ENCODE results near the gene KRTAP17-1.

KRTAP17-1 gene

GRCh38 chr17:41322903-41323895, 7.7 kb upstream of the KRTAP17-1 start:
- no peak for TF ChIP-seq GABPA (IDR thresholded peaks at IDR 0.05; ENCODE audit: low read depth)
- TF ChIP-seq, protein P1, sequence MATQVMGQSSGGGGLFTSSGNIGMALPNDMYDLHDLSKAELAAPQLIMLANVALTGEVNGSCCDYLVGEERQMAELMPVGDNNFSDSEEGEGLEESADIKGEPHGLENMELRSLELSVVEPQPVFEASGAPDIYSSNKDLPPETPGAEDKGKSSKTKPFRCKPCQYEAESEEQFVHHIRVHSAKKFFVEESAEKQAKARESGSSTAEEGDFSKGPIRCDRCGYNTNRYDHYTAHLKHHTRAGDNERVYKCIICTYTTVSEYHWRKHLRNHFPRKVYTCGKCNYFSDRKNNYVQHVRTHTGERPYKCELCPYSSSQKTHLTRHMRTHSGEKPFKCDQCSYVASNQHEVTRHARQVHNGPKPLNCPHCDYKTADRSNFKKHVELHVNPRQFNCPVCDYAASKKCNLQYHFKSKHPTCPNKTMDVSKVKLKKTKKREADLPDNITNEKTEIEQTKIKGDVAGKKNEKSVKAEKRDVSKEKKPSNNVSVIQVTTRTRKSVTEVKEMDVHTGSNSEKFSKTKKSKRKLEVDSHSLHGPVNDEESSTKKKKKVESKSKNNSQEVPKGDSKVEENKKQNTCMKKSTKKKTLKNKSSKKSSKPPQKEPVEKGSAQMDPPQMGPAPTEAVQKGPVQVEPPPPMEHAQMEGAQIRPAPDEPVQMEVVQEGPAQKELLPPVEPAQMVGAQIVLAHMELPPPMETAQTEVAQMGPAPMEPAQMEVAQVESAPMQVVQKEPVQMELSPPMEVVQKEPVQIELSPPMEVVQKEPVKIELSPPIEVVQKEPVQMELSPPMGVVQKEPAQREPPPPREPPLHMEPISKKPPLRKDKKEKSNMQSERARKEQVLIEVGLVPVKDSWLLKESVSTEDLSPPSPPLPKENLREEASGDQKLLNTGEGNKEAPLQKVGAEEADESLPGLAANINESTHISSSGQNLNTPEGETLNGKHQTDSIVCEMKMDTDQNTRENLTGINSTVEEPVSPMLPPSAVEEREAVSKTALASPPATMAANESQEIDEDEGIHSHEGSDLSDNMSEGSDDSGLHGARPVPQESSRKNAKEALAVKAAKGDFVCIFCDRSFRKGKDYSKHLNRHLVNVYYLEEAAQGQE (IDR thresholded peaks at IDR 0.05; ENCODE audit: insufficient replicate concordance, low read depth) = no peak
- no peak for TF ChIP-seq SPI1 (IDR thresholded peaks at IDR 0.05; ENCODE audit: borderline replicate concordance, low read depth)
- no peak for TF ChIP-seq POLR2AphosphoS5 (IDR thresholded peaks at IDR 0.05; ENCODE audit: low read depth)
- TF ChIP-seq, protein P2, sequence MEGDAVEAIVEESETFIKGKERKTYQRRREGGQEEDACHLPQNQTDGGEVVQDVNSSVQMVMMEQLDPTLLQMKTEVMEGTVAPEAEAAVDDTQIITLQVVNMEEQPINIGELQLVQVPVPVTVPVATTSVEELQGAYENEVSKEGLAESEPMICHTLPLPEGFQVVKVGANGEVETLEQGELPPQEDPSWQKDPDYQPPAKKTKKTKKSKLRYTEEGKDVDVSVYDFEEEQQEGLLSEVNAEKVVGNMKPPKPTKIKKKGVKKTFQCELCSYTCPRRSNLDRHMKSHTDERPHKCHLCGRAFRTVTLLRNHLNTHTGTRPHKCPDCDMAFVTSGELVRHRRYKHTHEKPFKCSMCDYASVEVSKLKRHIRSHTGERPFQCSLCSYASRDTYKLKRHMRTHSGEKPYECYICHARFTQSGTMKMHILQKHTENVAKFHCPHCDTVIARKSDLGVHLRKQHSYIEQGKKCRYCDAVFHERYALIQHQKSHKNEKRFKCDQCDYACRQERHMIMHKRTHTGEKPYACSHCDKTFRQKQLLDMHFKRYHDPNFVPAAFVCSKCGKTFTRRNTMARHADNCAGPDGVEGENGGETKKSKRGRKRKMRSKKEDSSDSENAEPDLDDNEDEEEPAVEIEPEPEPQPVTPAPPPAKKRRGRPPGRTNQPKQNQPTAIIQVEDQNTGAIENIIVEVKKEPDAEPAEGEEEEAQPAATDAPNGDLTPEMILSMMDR (IDR thresholded peaks at IDR 0.05; ENCODE audit: insufficient read depth, low read length) = no peak
- Histone ChIP-seq H3K27me3 (ENCODE audit: insufficient read depth, poor library complexity, severe bottlenecking) (no peaks in the 10 kb centered on the region), H3K27ac (replicated peaks) (no peak overlapping the region), H3K4me3 (replicated peaks; ENCODE audit: insufficient read depth, low read length) (no peak overlapping the region)
- no peak for DNase-seq (ENCODE audit: low read depth in 1 of 2, low spot score in 1 of 2)

DNA sequence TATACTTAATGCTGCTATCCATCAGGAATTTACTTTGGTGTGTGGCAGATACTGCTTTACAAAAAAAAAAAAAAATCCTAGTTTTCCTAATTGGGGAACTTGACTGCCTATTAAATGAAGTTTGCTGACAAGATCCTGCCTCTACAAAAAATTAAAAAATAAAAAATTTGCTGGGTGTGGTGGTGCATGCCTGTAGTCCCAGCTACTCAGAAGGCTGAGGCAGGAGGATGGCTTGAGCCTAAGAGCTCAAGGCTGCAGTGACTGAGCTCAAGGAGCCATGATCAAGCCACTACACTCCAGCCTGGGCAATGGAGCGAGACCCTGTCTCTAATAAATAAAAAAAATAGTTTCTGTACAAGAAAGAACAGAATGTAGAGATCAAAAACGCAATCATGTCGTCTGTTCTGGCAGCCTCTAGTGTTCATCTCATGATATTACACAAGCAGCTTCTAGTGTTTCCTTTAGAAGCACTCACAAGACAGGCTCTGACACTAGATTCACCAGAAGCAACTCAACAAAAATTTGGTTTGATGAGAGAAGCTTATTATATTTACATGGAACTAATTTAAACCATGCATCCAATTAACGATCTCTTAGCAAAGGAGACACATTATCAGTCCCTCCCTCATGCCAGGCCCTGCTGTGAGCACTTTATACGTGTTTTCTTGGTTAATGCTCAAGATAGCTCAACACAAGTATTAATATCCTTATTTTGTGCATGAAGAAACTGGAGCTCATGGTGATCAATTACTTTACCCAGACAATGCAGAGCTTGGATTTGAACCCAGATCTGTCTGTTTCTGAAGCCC, 6.8 kb upstream of the KRTAP17-1 start:
- no peaks in the 10 kb centered on the region for H3K27me3 ChIP-seq (ENCODE audit: insufficient read depth, poor library complexity, severe bottlenecking)
- no peak overlapping the region for H3K4me3 ChIP-seq (replicated peaks; ENCODE audit: insufficient read depth, low read length)
- H3K27ac ChIP-seq (replicated peaks) = no peak overlapping the region
- peak in 1 of 2 experiments; percentile 9 for DNase-seq (ENCODE audit: low read depth in 1 of 2, low spot score in 1 of 2)
- no peak for TF ChIP-seq SPI1 (IDR thresholded peaks at IDR 0.05; ENCODE audit: borderline replicate concordance, low read depth)
- TF ChIP-seq, protein P2 (IDR thresholded peaks at IDR 0.05; ENCODE audit: insufficient read depth, low read length) = peak; percentile 52

GRCh38 chr17:41318231-41318630, 2.7 kb upstream of the KRTAP17-1 start:
- Histone ChIP-seq H3K27me3 (ENCODE audit: insufficient read depth, poor library complexity, severe bottlenecking) (no peaks in the 10 kb centered on the region), H3K4me3 (replicated peaks; ENCODE audit: insufficient read depth, low read length) (no peak overlapping the region), H3K27ac (replicated peaks) (no peak overlapping the region)
- no peak for DNase-seq (ENCODE audit: low read depth in 1 of 2, low spot score in 1 of 2)
- TF ChIP-seq, protein P1 (IDR thresholded peaks at IDR 0.05; ENCODE audit: insufficient replicate concordance, low read depth) = no peak
- TF ChIP-seq SPI1 (IDR thresholded peaks at IDR 0.05; ENCODE audit: borderline replicate concordance, low read depth) = no peak
- TF ChIP-seq, protein P2 (IDR thresholded peaks at IDR 0.05; ENCODE audit: insufficient read depth, low read length) = no peak
- no peak for TF ChIP-seq POLR2AphosphoS5 (IDR thresholded peaks at IDR 0.05; ENCODE audit: low read depth)
- TF ChIP-seq GABPA (IDR thresholded peaks at IDR 0.05; ENCODE audit: low read depth) = no peak

Data from HL-60 (cell line).